IPS DF 4.7 (cell line): Measurements from ENCODE around the gene SLC25A26.

Experiments used
- DNase-seq: peaks from one replicate; pipeline ENCODE4 v3.0.0-alpha.2; 2013; ENCODE audit warnings: low spot score; ENCODE audit errors: extremely low read depth

Gene SLC25A26

GRCh38 chr3:66394019-66394752 is 173.4 kb downstream of the SLC25A26 start:
- DNase-seq = no peak

DNA sequence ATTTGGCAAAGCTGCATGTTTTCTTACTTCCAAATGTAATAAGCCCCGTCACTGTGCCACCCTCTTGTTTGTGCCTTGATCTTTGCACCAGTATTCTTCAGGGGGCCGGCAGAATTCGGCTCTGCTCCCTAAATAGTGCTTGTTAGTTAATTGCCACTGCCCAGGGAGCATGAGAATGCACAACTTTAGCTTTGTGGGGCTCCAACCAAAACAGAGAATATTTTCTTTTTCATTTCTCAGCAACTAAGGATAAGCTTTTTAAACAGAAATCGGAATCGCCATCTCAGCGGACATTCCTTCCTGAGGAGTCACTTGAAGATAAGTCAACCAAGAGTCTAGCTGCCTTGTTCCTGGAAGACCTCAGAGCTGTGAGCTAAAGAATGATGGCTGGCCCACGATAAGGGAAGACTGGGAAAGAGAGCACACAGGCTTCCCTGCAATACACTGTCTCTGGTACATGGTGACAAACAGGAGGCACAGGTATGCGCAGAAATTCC is 174.0 kb downstream of the SLC25A26 start:
- no peak for DNase-seq

DNA sequence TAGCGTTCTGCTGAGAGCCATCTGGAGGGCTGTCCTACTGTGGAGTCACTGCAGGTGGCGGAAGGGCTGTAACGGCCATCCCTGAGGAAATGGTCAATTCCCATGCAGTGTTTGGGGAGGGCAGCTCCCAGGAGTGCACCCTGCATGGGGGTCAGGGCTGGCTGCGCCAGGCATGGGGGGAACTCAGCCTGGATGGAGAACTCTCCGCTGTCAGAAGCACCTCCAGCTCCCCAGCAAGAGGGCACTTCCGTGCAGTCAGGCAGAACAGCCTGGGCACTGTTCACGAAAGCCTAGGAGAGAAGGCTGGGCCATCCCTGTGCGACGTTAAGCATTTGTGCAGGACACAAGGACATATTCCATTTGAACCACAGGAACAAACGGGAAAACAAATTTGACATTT is 174.8 kb downstream of the SLC25A26 start:
- DNase-seq = no peak

- DNase-seq = no peak
Observed at GRCh38 chr3:66396161-66396760, 175.5 kb downstream of the SLC25A26 start.

DNA sequence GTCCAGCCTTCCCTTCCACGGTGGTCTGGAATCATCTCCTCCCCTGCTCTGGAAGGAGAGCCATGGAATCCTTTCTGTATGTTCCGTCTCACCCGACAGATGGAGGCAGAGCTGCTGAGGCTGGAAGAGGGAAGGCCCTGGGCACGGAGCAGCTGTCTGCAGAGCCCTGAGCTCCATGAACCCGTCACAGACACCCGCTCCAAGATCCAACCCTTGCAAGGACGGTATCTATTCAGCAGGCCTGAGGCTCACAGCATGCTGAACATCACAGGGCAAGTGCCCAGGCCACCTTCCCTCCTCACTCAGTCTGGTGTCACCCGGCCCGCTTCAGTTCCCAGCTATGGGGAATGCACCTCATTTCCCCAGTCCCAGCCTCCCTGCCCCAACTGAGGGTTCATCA is 176.1 kb downstream of the SLC25A26 start:
- DNase-seq = no peak

GRCh38 chr3:66397745-66398144 is 176.9 kb downstream of the SLC25A26 start:
- no peak for DNase-seq

- no peak for DNase-seq
Observed at GRCh38 chr3:66398228-66399025, 177.6 kb downstream of the SLC25A26 start.

- DNase-seq = no peak
Observed at GRCh38 chr3:66399529-66400232, 178.9 kb downstream of the SLC25A26 start.

DNA sequence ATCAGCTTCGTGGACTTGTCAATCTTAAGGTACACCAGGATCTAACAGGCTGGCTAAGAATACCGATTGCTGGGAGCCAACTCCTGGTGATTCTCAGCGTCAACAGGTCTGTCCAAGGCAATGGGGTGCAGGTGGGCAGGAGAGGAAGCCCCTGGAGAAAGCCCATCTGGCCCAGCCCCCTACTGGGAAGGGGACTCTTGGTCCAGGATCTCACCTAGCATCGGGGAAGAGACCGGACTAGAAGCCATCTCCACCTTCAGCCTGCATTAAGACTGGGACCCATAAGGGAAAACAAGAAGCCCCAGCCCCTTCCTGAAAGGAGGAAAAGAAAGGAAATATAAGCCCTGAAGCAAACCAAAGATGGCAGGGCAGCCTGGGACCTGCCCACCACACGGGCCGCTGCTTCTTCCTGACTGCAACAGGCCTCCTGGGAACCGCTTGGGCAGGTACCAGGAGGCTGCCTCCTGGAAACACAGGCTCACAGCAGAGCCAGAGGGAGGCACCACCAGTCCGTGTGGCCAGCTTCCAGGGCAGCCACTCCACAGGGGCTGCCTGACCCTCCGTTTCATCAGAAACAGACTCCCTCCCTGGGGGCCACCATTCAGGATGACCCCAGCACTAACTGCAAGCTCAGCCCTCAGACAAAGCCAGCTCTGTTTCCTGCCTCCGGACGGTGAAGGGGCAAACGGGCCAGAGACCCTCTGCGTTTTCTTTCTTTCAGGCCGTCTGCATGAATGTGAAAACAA is 179.8 kb downstream of the SLC25A26 start:
- DNase-seq = no peak

GRCh38 chr3:66401157-66401550 is 180.4 kb downstream of the SLC25A26 start:
- DNase-seq = no peak

GRCh38 chr3:66401675-66402491 is 181.1 kb downstream of the SLC25A26 start:
- no peak for DNase-seq

DNA sequence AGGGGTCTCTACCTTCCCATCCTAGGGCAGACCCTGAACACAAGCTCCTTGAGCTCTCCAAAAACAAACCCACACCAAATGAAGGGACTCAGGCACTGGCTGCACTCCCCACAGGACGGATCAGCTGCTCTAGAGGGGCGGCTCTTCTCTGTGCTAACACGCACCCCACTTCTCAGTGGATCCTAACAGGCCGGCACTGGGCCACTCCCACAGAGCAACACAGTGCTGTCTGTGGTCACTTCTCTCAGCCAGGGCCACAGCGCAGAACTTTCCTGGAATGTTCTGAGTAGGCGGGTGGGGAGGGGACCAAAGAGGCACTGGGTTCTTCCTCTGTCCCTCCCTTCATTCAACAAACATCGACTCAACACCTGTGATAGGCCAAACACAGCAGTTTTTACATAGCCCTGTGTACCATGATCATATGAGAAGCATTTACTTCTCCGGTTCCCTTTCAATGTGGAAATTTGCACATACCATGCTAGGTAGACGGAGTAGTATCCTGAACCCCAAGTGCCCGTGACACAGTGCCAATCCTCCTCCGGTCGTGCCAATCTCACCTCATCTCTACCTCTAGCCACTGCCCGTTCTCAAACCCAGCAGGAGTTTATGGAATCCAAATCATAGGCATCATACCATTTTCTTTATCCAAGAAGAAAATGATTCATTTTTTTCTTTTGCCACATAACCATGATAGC is 181.9 kb downstream of the SLC25A26 start:
- DNase-seq = no peak

DNA sequence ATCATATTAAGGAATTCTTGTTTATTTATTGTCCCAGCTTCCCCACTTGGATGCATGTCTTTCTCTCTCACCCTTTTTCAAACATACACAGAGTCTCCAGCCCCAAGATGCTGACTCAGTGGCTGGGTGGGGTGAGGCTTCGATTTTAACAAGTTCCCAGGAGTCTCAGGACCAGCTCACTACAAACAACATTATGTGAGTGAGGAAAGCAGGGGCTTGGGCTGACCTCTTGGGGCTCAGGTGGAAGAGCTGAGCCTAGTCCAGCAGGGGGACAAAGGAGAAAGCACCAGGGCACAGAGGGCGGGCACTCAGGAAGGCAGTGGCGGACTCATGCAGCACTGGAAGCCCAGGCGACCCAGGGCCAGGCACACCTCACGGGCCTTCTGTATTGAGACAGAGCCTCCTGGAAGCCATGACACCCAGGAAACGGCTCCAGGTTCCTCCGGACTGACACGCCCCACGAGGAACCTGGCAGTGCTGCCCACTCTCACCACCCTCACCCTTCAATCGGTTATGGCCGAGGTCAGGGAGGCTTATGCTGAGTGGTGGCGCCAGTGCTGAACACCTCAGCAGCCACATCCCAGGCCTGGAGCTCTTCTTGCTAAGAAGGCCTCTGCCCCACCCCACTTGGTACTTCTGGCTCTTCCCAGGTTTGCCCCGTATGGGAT is 182.7 kb downstream of the SLC25A26 start:
- no peak for DNase-seq

- DNase-seq = no peak
Observed at GRCh38 chr3:66404197-66404596, 183.4 kb downstream of the SLC25A26 start.

GRCh38 chr3:66404903-66405700 is 184.3 kb downstream of the SLC25A26 start:
- DNase-seq = no peak

DNA sequence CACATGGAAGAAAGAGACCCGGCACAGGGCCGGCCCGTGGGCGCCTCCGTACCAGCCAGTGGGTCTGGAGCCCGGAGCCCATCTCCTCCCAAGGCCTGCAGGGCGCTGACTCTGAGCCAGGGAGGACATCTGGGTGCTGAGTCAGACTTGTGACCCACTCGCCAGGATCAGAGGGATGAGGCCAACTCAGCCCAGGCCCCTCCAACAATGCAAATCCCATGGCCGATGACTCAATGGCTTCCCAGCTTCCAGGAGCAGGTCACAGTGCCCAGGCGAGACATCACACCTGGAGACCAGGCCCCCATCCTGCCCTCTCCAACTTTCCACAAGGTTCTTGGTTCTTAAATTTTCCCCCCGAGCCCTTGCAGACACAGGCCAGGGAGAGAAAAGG is 184.9 kb downstream of the SLC25A26 start:
- DNase-seq = no peak

- DNase-seq = no peak
Observed at GRCh38 chr3:66406163-66406562, 185.4 kb downstream of the SLC25A26 start.
